Measurements from ENCODE around the gene AEBP2. TPM values are rescaled to one million over a fixed set of nuclear protein-coding genes. Genes with fewer than 3 reads are reported as not detected.

Gene AEBP2
- total and polyA plus RNA-seq, 9 of the 15 experiments (the other 6 are each of a cell fraction or from before 2014, with no cell fraction given) = 5.7 to 43.7 (median 10.3) TPM

- Histone ChIP-seq H3K4me1 (replicated peaks in 1 of 2; ENCODE audit: control insufficient read depth in 2 of 2, insufficient read depth in 2 of 2, low read length in 2 of 2) (no peaks in the 10 kb centered on the region; a peak in 2 of 5 replicates), H3K9me1 (ENCODE audit: control insufficient read depth, insufficient read depth, low read length) (no peaks in the 10 kb centered on the region), H3K27ac (ENCODE audit: extremely low read depth, low read depth, low read length) (no peak overlapping the region), H3K79me2 (ENCODE audit: control insufficient read depth, insufficient read depth, low read length) (peaks cover 33% of the 10 kb centered on the region), H3K36me3 (ENCODE audit: control insufficient read depth, insufficient read depth, low read length) (peaks cover 46% of the 10 kb centered on the region), H3K9me3 (replicated peaks; ENCODE audit: control insufficient read depth, insufficient read depth, low read depth, low read length) (no peaks in the 10 kb centered on the region), H3K9ac (ENCODE audit: insufficient read depth in 1 of 2, low read depth in 2 of 2, low read length in 2 of 2) (no peak overlapping the region), H3K4me3 (no peak overlapping the region), H4K20me1 (replicated peaks; ENCODE audit: control insufficient read depth, insufficient read depth, low read length) (no peaks in the 10 kb centered on the region), H2AFZ (ENCODE audit: low read depth, low read length) (no peak overlapping the region), H3K27me3 (ENCODE audit: control insufficient read depth in 2 of 2, insufficient read depth in 2 of 2, low read length in 2 of 2) (no peaks in the 10 kb centered on the region), H3K4me2 (ENCODE audit: insufficient read depth, low read length) (no peak overlapping the region)
- DNase-seq (ENCODE audit: extremely low read depth in 1 of 4, low spot score in 3 of 4) (no peak), FAIRE-seq (no peak), ATAC-seq (no peak)
- POLR2A ChIA-PET = interaction anchor here (0.6 kb wide), 2 partner anchors 145 to 556 kb away, joined by 3 read pairs; no protein-coding TSS in a partner anchor
- BruUV-seq (replicated peaks) = no TSS peak
- intact Hi-C loops (cut with micrococcal nuclease) (no loop called here), in situ Hi-C loops (cut with MboI) (no loop called here)
- CTCF ChIA-PET (ENCODE audit: low intra/inter-chr PET ratio) = no interaction called here
- no peak for TF ChIP-seq BDP1 (IDR thresholded peaks at IDR 0.05; ENCODE audit: insufficient read depth, insufficient read length)
- TF ChIP-seq, protein P1, sequence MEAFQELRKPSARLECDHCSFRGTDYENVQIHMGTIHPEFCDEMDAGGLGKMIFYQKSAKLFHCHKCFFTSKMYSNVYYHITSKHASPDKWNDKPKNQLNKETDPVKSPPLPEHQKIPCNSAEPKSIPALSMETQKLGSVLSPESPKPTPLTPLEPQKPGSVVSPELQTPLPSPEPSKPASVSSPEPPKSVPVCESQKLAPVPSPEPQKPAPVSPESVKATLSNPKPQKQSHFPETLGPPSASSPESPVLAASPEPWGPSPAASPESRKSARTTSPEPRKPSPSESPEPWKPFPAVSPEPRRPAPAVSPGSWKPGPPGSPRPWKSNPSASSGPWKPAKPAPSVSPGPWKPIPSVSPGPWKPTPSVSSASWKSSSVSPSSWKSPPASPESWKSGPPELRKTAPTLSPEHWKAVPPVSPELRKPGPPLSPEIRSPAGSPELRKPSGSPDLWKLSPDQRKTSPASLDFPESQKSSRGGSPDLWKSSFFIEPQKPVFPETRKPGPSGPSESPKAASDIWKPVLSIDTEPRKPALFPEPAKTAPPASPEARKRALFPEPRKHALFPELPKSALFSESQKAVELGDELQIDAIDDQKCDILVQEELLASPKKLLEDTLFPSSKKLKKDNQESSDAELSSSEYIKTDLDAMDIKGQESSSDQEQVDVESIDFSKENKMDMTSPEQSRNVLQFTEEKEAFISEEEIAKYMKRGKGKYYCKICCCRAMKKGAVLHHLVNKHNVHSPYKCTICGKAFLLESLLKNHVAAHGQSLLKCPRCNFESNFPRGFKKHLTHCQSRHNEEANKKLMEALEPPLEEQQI (IDR thresholded peaks at IDR 0.05) = no peak
- TF ChIP-seq ZNF311 (CRISPR knock-in tag; IDR thresholded peaks at IDR 0.05) = no peak
- no peak for TF ChIP-seq HMGN3 (IDR thresholded peaks at IDR 0.05; ENCODE audit: borderline replicate concordance, extremely low read depth, insufficient read length, low read depth, low read length)
- no peak for TF ChIP-seq GATA2 (CRISPR knock-in tag; IDR thresholded peaks at IDR 0.05)
- TF ChIP-seq FUS (optimal IDR thresholded peaks at IDR 0.05; ENCODE audit: low read depth, low read length) = no peak
- no peak for TF ChIP-seq ZBTB7A (IDR thresholded peaks at IDR 0.05; ENCODE audit: borderline replicate concordance, control insufficient read depth, low read depth, low read length)
- TF ChIP-seq ARID4B (CRISPR knock-in tag; IDR thresholded peaks at IDR 0.05) = no peak
- no peak for TF ChIP-seq LCOR (CRISPR knock-in tag; IDR thresholded peaks at IDR 0.05)
- no peak for TF ChIP-seq ESRRA (IDR thresholded peaks at IDR 0.05; ENCODE audit: borderline replicate concordance, low read depth)
- TF ChIP-seq, protein P2, sequence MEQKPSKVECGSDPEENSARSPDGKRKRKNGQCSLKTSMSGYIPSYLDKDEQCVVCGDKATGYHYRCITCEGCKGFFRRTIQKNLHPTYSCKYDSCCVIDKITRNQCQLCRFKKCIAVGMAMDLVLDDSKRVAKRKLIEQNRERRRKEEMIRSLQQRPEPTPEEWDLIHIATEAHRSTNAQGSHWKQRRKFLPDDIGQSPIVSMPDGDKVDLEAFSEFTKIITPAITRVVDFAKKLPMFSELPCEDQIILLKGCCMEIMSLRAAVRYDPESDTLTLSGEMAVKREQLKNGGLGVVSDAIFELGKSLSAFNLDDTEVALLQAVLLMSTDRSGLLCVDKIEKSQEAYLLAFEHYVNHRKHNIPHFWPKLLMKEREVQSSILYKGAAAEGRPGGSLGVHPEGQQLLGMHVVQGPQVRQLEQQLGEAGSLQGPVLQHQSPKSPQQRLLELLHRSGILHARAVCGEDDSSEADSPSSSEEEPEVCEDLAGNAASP (IDR thresholded peaks at IDR 0.05) = no peak
- no peak for TF ChIP-seq NFATC3 (IDR thresholded peaks at IDR 0.05)
- no peak for TF ChIP-seq ZNF197 (CRISPR knock-in tag; IDR thresholded peaks at IDR 0.05; ENCODE audit: low read depth)
- TF ChIP-seq ZFP1 (CRISPR knock-in tag; IDR thresholded peaks at IDR 0.05) = no peak
- no peak for TF ChIP-seq ZNF3 (CRISPR knock-in tag; IDR thresholded peaks at IDR 0.05)
Measured at GRCh38 chr12:19464192-19464580, 24.9 kb downstream of the AEBP2 start.

All from K562 (cell line).